Parathyroid adenoma (tissue), 2 donors: ENCODE results near the gene IPCEF1.
A peak's percentile ranks its signal among the peaks of the same experiment; 100 is the strongest.

Experiments
- H2AFZ ChIP-seq: fragments of 300-600 bp; sonication (generic); one replicate; pipeline ENCODE4 v1.7.0; 2017; ENCODE audit warnings: antibody characterized with exemption, mild to moderate bottlenecking
- H3K27ac ChIP-seq: fragments of 300-600 bp; sonication (generic); one replicate; pipeline ENCODE4 v1.7.0; 2017
- H3K27me3 ChIP-seq: fragments of 300-600 bp; sonication (generic); one replicate; pipeline ENCODE4 v1.7.0; 2017; ENCODE audit warnings: low read length; ENCODE audit not compliant: control insufficient read depth, insufficient read depth
- H3K36me3 ChIP-seq: fragments of 300-600 bp; sonication (generic); one replicate; pipeline ENCODE4 v1.7.0; 2017; ENCODE audit warnings: low read length; ENCODE audit not compliant: control insufficient read depth, insufficient read depth
- H3K4me1 ChIP-seq: fragments of 300-600 bp; sonication (generic); one replicate; pipeline ENCODE4 v1.7.0; 2017; ENCODE audit warnings: control low read depth
- H3K4me2 ChIP-seq: fragments of 300-600 bp; sonication (generic); one replicate; pipeline ENCODE4 v1.7.0; 2017; ENCODE audit warnings: low read length
- H3K4me3 ChIP-seq: fragments of 300-600 bp; sonication (generic); one replicate; pipeline ENCODE4 v1.7.0; 2017; ENCODE audit warnings: low read depth, low read length
- H3K79me2 ChIP-seq: fragments of 300-600 bp; sonication (generic); one replicate; pipeline ENCODE4 v1.7.0; 2017; ENCODE audit warnings: control low read depth
- H3K9ac ChIP-seq: fragments of 300-600 bp; sonication (generic); one replicate; pipeline ENCODE4 v1.7.0; 2017; ENCODE audit warnings: mild to moderate bottlenecking
- H3K9me3 ChIP-seq: fragments of 300-600 bp; sonication (generic); one replicate; pipeline ENCODE4 v1.7.0; 2017; ENCODE audit warnings: low read length; ENCODE audit not compliant: control insufficient read depth
- CTCF ChIP-seq: fragments of 300-600 bp; sonication (generic); IDR thresholded peaks from one replicate; pipeline ENCODE4 v1.7.0; 2017; ENCODE audit warnings: antibody characterized with exemption, mild to moderate bottlenecking
- donor health status: primary hyperparathyroidism.

IPCEF1 gene

GRCh38 chr6:154234019-154234772 lies 122.4 kb downstream of the IPCEF1 start:
- Histone ChIP-seq H3K27me3 (no peaks in the 10 kb centered on the region), H3K4me3 (no peak overlapping the region), H2AFZ (peak overlapping the region; percentile 59), H3K79me2 (no peaks in the 10 kb centered on the region), H3K9ac (no peak overlapping the region), H3K4me1 (peaks cover 3% of the 10 kb centered on the region), H3K27ac (no peak overlapping the region), H3K4me2 (no peak overlapping the region), H3K36me3 (no peaks in the 10 kb centered on the region), H3K9me3 (no peaks in the 10 kb centered on the region)
- no peak for TF ChIP-seq CTCF

- no peak overlapping the region for H3K27ac ChIP-seq
- H3K36me3 ChIP-seq = no peaks in the 10 kb centered on the region
These were observed 123.2 kb downstream of the IPCEF1 start for GRCh38 chr6:154233383-154233782.

GRCh38 chr6:154232013-154232910 lies 124.3 kb downstream of the IPCEF1 start:
- H3K27ac ChIP-seq = no peak overlapping the region
- H3K36me3 ChIP-seq = no peaks in the 10 kb centered on the region
- H3K4me1 ChIP-seq = peaks cover 3% of the 10 kb centered on the region

More at GRCh38 chr6:154233383-154233782, 123.2 kb downstream of the IPCEF1 start:
- Histone ChIP-seq H2AFZ (peak overlapping the region; percentile 59), H3K4me3 (no peak overlapping the region), H3K79me2 (no peaks in the 10 kb centered on the region), H3K4me1 (peaks cover 3% of the 10 kb centered on the region), H3K9ac (no peak overlapping the region), H3K9me3 (no peaks in the 10 kb centered on the region), H3K27me3 (no peaks in the 10 kb centered on the region), H3K4me2 (no peak overlapping the region)
- TF ChIP-seq CTCF = no peak

GRCh38 chr6:154230910-154231595 lies 125.5 kb downstream of the IPCEF1 start:
- H3K4me1 ChIP-seq = peaks cover 3% of the 10 kb centered on the region
- H3K27ac ChIP-seq = no peak overlapping the region
- no peaks in the 10 kb centered on the region for H3K36me3 ChIP-seq
- no peak overlapping the region for H2AFZ ChIP-seq
- no peaks in the 10 kb centered on the region for H3K9me3 ChIP-seq
- no peak overlapping the region for H3K4me3 ChIP-seq
- TF ChIP-seq CTCF = no peak
- H3K79me2 ChIP-seq = no peaks in the 10 kb centered on the region
- H3K9ac ChIP-seq = no peak overlapping the region
- H3K4me2 ChIP-seq = no peak overlapping the region
- H3K27me3 ChIP-seq = no peaks in the 10 kb centered on the region

More at GRCh38 chr6:154232013-154232910, 124.3 kb downstream of the IPCEF1 start:
- Histone ChIP-seq H3K9ac (no peak overlapping the region), H3K4me2 (no peak overlapping the region), H3K27me3 (no peaks in the 10 kb centered on the region), H3K4me3 (no peak overlapping the region), H3K9me3 (no peaks in the 10 kb centered on the region), H3K79me2 (no peaks in the 10 kb centered on the region), H2AFZ (peak overlapping the region; percentile 51)
- TF ChIP-seq CTCF = no peak
